Esophagus mucosa (tissue), 1 donor: ENCODE results near the gene RNF8. TPM values are rescaled to one million over a fixed set of nuclear protein-coding genes. Genes with fewer than 3 reads are reported as not detected.
"Not testable (repeated sequence)": the region's sequence is repeated elsewhere in the genome, so short reads cannot be mapped to it uniquely, and the experiment has no call there.

ENCODE experiments used
- ATAC-seq: fragments of 200-7000 bp; cut with Tn5 transposase; one replicate; pipeline ENCODE4 v1.9.1; 2020
- total RNA-seq: library from RNA; stranded (reverse); gene quantifications from one replicate; pipeline ENCODE4 v1.2.4, GENCODE V29; 2023
- donor health status: DM: yes; HTN: yes; CAD: no.

Gene RNF8
- total RNA-seq, 1 donor from 2014 or later: 19.0 TPM

- no peak for ATAC-seq
Observed at GRCh38 chr6:37399795-37400490, 46.2 kb downstream of the RNF8 start.

GRCh38 chr6:37401658-37402057, 47.9 kb downstream of the RNF8 start:
- ATAC-seq: not testable (repeated sequence)

DNA sequence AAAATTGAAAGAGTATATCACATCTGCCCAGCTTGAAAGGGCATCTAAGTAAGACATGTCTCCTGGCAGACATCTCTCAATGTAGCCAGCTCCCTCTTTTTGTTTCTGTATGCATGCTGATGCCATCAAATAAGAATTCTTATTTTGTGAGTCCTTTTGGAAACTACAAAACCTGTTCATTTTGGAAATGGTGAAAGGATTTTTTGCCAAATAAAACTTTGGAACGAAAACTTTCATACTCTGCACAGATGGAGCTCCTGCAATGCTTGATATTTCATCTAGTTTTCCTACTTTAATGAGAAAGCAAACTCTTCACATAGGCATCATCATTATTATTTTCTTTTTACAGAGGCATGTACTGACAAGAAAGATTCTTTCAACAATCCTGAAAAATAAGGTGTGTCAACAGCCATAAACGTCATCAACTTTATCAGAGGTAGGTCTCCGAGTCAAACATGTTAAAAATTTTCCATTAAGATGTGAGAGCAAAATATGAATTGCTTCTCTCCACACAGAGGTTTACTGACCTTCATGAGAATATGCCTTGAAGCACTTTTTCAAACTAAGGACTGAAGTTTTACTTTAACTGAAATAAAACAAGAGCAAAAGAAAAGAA, 53.1 kb downstream of the RNF8 start:
- ATAC-seq: peak; percentile 62

DNA sequence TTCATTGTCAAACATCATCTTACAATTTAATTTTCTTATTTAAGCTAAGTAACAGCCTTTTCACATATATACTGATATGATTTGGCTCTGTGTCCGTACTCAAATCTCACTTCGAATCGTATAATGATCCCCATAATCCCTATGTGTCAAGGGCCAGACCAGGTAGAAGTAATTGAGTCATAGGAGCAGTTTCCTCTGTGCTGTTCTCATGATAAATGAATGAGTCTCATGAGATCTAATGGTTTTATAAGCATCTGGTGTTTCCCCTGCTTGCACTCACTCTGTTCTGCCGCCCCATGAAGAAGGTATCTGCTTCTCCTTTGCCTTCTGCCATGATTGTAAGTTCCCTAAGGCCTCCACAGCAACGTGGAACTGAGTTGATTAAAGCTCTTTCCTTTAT, 54.2 kb downstream of the RNF8 start:
- ATAC-seq: peak; percentile 78

DNA sequence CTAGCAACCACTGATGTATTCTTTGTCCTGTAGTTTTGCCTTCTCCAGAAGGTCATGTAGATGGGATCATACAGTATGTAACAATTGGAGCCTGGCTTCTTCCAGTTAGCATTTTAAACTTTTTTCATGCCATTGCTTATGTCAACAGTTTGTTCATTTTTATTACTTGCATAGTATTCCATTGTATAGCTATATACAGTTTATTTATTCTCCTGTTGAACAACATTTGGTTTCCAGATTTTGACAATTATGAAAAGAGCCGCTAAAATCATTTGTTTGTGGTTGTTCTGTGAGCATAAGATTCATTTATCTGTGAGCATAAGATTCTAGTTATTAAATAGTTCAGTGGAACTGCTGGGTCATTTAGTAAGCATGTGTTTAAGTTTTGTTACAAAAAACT, 55.7 kb downstream of the RNF8 start:
- ATAC-seq: no peak

GRCh38 chr6:37417393-37417792, 63.6 kb downstream of the RNF8 start:
- no peak for ATAC-seq

GRCh38 chr6:37418722-37419121, 64.9 kb downstream of the RNF8 start:
- no peak for ATAC-seq

- ATAC-seq: no peak
Observed at GRCh38 chr6:37426058-37426944, 72.5 kb downstream of the RNF8 start.

GRCh38 chr6:37426945-37427510, 73.2 kb downstream of the RNF8 start:
- ATAC-seq: no peak

DNA sequence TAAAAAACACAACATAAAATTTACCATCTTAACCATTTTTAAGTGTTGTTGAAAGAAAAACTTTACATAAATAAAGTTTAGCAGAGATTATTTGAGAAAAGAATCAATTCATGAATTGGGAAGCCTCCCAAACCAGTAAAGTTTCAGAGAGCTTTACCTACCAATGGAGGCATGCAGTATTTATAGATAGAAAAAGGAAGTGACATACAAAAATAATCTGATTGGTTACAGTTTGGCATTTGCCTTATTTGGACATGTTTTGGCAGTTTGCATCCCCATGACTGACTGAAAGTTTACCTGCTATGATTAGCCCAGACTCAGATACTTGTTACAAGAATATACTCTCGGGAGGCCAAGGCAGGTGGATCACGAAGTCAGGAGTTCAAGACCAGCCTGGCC, 75.6 kb downstream of the RNF8 start:
- ATAC-seq: no peak

DNA sequence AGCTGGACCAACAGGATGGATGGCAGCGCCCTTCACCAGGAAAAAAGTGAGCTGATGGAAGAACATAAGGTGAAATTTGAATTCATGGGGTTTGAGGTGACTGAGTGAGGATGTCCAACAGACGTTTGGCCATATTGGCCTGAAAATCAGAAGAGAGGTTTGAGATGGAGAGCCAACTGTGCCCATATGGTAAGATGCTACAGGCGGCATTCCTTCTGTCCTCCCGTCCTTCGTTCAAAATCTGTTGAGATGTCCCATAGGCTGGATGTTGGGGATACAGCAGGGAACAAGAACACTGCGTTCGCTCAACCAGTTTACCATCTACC, 78.8 kb downstream of the RNF8 start:
- ATAC-seq: no peak

DNA sequence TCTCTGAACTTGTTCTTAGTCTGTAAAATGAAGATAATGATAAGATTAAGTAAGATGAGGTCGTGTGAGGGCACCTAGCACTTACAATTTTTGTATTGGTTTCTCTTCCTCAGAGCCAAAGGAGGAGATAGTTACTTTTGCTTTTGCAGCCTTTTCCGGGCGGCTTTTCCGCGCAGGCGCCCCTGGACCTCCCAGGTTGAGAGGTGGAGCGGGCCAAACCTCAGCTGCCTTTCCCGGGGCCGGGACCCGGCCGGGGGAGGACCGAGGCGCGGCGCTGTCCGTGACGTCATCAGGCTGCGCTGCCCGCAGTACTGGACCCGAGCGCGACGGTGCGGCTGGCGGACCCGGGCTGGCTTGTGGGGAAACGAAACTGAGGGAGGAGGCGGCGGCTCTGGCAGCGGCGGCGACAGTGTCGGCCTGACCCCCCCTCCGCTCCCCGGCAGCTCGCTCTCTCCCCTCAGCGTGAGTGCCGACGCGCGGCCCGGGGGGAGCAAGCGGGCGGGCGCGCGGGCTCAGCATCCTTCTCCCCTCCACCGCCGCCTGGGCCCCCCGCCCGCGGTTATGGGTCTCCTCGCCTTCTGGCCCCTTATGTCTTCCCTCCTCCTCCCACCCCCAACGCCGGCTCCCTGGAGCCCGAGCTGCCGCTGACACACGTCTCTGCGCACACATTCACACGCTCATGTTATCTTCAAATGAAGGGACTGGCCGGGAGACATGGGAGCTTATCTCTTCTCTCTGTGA, 79.3 kb downstream of the RNF8 start, which contains the start of gene CMTR1:
TSS of gene CMTR1 (plus strand) at position 306 of the 741 bp plus-strand sequence. CDS start 2,409 bp downstream, outside the sequence.
- peak; percentile 99 for ATAC-seq

DNA sequence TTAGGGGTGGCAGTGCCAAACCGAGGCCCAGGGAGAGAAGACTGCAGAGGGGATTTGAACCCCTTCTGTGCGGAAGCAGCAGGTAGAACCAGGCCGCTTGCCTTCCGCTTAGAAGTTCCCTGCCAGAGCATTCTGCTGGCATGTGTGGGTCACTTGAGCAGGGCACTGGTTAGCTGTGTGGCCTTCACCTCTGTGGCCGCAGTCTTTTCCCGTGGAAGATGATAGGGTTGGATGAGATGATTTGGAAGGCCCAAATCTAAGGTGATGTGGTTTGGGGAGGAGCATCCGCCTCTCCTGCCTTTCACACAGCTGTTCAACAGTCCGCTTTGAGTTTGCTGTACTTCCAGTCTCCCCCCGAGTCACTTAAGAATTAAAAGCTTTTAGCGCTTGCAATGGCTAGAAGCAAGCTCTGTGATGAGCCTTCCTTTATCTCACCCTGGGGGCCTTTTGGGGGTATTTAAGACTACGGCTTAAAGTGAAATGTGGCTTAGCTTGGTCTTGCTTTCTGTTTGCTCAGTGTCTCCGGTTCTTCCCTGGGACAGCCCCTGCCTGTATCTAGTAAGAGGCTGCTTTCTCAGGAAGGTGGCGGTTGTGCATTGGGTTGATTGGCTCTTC, 80.0 kb downstream of the RNF8 start:
- ATAC-seq: peak; percentile 47

- ATAC-seq: no peak
Observed at GRCh38 chr6:37435373-37435772, 81.6 kb downstream of the RNF8 start.

DNA sequence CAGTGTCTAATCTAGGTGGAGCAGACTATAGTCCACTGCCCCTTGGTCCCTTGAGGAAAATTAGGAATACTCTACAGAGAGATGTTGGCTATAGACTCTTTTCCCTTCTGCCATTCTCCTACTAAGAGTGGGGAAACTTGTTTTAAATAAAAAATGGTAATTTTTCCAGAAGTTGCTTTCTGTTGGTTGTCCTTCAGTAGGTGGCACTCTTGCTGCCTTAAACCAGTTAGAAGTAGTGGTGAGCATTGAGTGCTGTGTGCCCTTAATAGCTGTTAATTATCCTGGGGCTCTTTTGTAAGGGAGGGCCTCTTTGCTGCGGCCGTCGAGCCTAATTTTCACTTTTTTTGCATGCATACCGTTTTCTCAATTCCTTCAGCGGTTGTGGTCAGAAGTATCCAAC, 82.0 kb downstream of the RNF8 start:
- no peak for ATAC-seq

- ATAC-seq: no peak
Observed at GRCh38 chr6:37438930-37439329, 85.1 kb downstream of the RNF8 start.

GRCh38 chr6:37441651-37442050, 87.9 kb downstream of the RNF8 start:
- no peak for ATAC-seq

DNA sequence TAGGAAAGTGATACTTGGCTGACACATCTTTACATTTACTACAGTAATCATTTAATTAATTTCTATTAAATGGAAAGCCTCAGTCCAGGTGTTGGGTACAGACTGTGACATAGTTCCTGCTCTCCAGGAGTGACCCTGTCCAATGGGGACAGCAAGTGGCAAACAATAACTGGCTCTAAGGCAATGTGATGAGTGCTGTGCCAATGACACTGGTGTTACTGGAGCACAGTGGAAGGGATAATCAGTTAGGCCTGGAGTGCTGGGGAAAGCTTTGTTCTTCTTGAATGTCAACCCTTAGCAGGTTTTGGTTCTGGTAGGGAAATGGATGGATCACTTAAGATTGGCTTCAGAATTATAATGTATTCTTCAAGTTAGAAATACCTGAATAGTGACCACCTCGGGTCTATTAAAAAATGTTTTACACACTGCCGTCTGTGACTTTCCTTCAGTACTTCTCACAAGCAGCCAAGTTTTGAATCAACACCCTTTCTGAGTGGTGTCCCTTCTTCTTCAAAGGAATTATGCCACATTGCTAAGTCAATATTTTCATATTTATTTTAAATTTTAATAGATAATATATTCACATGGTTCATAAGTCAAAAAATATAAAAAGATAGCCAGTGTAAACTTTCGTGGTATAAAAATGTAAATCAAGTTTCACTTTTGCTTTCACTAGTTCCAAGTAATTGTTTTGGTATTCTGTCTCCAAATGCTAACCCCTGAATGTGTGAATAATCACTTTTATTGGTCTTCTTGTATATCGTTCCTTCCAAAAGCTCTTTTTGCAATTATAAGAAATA, 88.8 kb downstream of the RNF8 start:
- ATAC-seq: no peak

- not testable (repeated sequence) for ATAC-seq
Observed at GRCh38 chr6:37443216-37443542, 89.4 kb downstream of the RNF8 start.
